ENCODE measurements around the gene ZNF587B. TPM values are rescaled to one million over a fixed set of nuclear protein-coding genes. Genes with fewer than 3 reads are reported as not detected.

Gene ZNF587B
- total and polyA plus RNA-seq, 12 donors, result 3.1 to 20.1 (median 8.3) TPM

- Histone ChIP-seq H3K4me1 (replicated peaks in 1 of 2) (peaks cover 0 to 11% of the 10 kb centered on the region in 2 donors), H3K27ac (no peak overlapping the region), H3K36me3 (replicated peaks in 1 of 2) (no peaks in the 10 kb centered on the region), H3K4me3 (no peak overlapping the region), H3K27me3 (no peaks in the 10 kb centered on the region), H3K9me3 (replicated peaks in 1 of 3) (no peaks in the 10 kb centered on the region)
- intact Hi-C loops (cut with DNase I), result no loop called here
- no peak for DNase-seq
- 87 to 93% (median 89%) methylated on average over 3 of the region's 3 CpGs for WGBS, 4 donors
- TF ChIP-seq CTCF (IDR thresholded peaks at IDR 0.05) (no peak), POLR2A (IDR thresholded peaks at IDR 0.05) (no peak)
Measured at GRCh38 chr19:57886046-57886445, 55.9 kb downstream of the ZNF587B start.

- no peaks in the 10 kb centered on the region for H3K27me3 ChIP-seq
- H3K9me3 ChIP-seq (replicated peaks in 1 of 3), result no peaks in the 10 kb centered on the region
- TF ChIP-seq POLR2A (IDR thresholded peaks at IDR 0.05) (no peak), CTCF (IDR thresholded peaks at IDR 0.05) (no peak)
- no peaks in the 10 kb centered on the region for H3K36me3 ChIP-seq (replicated peaks in 1 of 2)
- intact Hi-C loops (cut with DNase I), result no loop called here
- H3K4me3 ChIP-seq, result peak overlapping the region in 1 of 4 donors; percentile 74
- WGBS, 4 donors, result 23 to 28% (median 25%) methylated on average over 6 of the region's 6 CpGs
- no peak overlapping the region for H3K27ac ChIP-seq
- H3K4me1 ChIP-seq (replicated peaks in 1 of 2), result peaks cover 0 to 11% of the 10 kb centered on the region in 2 donors
- DNase-seq, result peak in 1 of 7 donors; percentile 49
Measured at GRCh38 chr19:57887195-57887941, 57.3 kb downstream of the ZNF587B start.

- peaks cover 0 to 11% of the 10 kb centered on the region in 2 donors for H3K4me1 ChIP-seq (replicated peaks in 1 of 2)
- DNase-seq, result no peak
Measured at GRCh38 chr19:57888107-57888559, 58.0 kb downstream of the ZNF587B start.

More at GRCh38 chr19:57888107-57888559, 58.0 kb downstream of the ZNF587B start:
- intact Hi-C loops (cut with DNase I), result no loop called here
- H3K27me3 ChIP-seq, result no peaks in the 10 kb centered on the region
- no peak for TF ChIP-seq POLR2A (IDR thresholded peaks at IDR 0.05)
- no peak for TF ChIP-seq CTCF (IDR thresholded peaks at IDR 0.05)
- no peaks in the 10 kb centered on the region for H3K9me3 ChIP-seq (replicated peaks in 1 of 3)
- no peaks in the 10 kb centered on the region for H3K36me3 ChIP-seq (replicated peaks in 1 of 2)
- peak overlapping the region in 3 of 5 donors; percentile 16 to 88 (median 61) for H3K27ac ChIP-seq
- WGBS, 4 donors, result 6 to 8% (median 6%) methylated on average over 8 of the region's 8 CpGs
- H3K4me3 ChIP-seq, result peak overlapping the region; percentile 12 to 75 (median 72)
